ENCODE data around the gene BEND3.

DNA sequence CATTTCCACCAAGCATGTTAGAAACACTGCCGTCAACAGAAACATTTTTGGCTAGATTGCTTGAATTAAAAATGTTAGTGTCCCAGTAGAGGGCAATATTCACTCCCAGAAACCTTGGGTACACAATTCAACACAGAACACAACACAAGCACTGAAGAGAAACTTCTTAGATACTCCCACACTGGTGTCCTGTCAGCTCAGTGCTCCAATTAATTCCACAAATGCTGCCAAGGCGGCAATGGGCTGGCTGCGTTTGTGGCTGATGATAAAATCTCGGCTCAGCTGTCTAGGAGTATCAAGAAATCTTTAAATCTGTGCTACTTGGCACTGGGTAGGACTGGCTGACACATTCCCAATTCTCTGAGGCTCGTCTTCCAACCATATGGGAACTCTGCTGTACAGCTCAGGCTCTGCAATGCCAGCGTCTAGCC lies 39.3 kb downstream of the BEND3 start:
- TF ChIP-seq, protein P1, sequence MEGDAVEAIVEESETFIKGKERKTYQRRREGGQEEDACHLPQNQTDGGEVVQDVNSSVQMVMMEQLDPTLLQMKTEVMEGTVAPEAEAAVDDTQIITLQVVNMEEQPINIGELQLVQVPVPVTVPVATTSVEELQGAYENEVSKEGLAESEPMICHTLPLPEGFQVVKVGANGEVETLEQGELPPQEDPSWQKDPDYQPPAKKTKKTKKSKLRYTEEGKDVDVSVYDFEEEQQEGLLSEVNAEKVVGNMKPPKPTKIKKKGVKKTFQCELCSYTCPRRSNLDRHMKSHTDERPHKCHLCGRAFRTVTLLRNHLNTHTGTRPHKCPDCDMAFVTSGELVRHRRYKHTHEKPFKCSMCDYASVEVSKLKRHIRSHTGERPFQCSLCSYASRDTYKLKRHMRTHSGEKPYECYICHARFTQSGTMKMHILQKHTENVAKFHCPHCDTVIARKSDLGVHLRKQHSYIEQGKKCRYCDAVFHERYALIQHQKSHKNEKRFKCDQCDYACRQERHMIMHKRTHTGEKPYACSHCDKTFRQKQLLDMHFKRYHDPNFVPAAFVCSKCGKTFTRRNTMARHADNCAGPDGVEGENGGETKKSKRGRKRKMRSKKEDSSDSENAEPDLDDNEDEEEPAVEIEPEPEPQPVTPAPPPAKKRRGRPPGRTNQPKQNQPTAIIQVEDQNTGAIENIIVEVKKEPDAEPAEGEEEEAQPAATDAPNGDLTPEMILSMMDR (conservative IDR thresholded peaks at IDR 0.05), result peak; percentile 75
- no peak for TF ChIP-seq ZFX (IDR thresholded peaks at IDR 0.05)

Data from C4-2B (cell line).